ENCODE data around the gene CCDC187. TPM values are rescaled to one million over a fixed set of nuclear protein-coding genes. Genes with fewer than 3 reads are reported as not detected.
A peak's percentile ranks its signal among the peaks of the same experiment; 100 is the strongest.
"Not testable (repeated sequence)": the region's sequence is repeated elsewhere in the genome, so short reads cannot be mapped to it uniquely, and the experiment has no call there.

The CCDC187 gene
- total and polyA plus RNA-seq, 2 experiments from 2014 or later = 0.13 to 1.3 TPM

DNA sequence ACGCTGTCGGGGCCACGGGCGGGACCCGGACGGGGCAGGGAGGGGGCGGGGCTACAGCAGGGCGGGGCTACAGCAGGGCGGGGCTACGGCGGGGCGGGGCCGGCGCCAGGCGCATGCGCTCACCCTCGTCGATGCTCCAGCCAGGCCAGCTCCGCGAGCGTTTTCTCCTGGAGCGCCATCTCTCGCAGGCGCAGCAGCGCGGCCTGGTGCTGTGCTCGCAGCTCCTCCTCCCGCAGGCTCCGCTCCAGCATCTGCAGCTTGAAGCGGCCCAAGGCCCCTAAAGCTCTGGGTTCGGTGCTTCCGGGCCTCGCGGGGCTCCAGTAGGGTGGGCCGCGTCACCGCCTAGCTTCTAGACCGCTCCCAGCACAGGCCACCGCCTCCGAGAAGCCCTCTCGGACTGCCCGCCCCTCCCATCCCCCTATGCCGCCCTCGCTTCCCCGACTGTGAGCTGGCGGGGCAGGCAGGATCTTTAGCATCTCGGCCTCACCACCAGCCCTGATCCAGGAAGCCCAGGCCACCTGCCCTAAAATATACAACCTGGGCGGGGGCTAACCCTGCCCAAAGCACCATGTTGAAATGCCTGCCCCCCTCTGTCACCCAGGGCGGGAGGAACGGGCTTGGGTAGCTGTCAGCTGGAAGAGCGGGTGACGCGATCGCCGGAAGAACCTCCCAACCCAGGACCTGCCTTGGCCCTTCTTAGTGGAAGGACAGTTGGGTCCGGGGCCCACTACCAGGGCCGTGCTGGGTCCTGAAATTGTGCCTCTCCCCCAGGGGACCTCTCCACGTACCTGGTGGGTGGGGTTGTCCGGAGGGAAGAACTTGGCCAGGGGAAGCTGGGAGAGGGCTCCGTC, 36.4 kb downstream of the CCDC187 start:
- Histone ChIP-seq H3K36me3 (no peaks in the 10 kb centered on the region), H3K27ac (peak overlapping the region; percentile 83), H3K4me3 (peak overlapping the region; percentile 16), H3K4me1 (ENCODE audit: low read depth) (peaks cover 17% of the 10 kb centered on the region), H3K27me3 (no peaks in the 10 kb centered on the region), H3K9me3 (ENCODE audit: low read depth) (no peaks in the 10 kb centered on the region)
- DNase-seq (ENCODE audit: low read depth in 1 of 2, low spot score in 1 of 2) = peak; percentile 89
- TF ChIP-seq, protein P1, sequence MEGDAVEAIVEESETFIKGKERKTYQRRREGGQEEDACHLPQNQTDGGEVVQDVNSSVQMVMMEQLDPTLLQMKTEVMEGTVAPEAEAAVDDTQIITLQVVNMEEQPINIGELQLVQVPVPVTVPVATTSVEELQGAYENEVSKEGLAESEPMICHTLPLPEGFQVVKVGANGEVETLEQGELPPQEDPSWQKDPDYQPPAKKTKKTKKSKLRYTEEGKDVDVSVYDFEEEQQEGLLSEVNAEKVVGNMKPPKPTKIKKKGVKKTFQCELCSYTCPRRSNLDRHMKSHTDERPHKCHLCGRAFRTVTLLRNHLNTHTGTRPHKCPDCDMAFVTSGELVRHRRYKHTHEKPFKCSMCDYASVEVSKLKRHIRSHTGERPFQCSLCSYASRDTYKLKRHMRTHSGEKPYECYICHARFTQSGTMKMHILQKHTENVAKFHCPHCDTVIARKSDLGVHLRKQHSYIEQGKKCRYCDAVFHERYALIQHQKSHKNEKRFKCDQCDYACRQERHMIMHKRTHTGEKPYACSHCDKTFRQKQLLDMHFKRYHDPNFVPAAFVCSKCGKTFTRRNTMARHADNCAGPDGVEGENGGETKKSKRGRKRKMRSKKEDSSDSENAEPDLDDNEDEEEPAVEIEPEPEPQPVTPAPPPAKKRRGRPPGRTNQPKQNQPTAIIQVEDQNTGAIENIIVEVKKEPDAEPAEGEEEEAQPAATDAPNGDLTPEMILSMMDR (IDR thresholded peaks at IDR 0.05; ENCODE audit: low read depth, low read length) = peak; percentile 29

- H3K36me3 ChIP-seq; DNase-seq (ENCODE audit: low read depth in 1 of 2, low spot score in 1 of 2); H3K27me3 ChIP-seq; H3K27ac ChIP-seq; H3K9me3 ChIP-seq (ENCODE audit: low read depth); H3K4me3 ChIP-seq: not testable (repeated sequence)
- H3K4me1 ChIP-seq (ENCODE audit: low read depth) = peaks cover 17% of the 10 kb centered on the region
Observed at GRCh38 chr9:136266641-136267040, 37.3 kb downstream of the CCDC187 start.

DNA sequence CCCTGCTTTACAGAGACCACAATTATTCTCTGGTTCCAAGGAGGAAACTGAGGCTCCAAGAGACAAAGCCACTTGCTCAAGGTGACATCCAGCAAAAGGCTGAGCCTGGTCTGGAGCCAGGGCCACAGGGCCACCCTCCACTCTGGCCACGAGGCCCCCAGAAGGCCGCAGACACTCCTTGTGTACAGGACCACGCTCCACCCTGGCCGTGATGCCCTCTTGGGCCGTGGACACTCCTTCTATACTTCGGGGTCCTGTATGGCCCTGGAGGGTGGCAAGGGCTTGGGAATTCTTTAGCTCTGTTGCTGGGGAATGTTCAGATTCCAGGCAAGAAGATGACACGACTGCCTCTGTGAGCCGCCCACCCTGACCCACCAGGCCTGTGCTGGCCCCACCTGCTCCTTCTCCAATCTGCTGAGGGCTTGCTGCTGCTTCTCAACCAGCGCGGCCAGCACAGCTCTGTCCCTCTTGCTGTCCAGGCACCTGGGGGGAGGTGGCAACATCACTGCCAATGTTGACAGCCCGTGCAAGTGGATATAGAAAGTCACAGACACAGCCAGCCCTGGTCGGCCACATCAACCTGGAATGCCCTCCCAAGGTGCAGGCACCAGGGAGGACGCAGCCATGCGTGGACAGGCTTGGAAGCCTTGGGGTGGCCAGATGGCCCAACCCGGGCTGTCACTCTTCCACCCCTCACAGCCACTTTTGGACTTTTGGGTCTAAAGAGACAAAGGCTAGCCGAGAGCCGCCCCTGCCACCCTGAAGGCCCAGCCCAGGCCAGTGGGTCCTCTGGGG, 38.1 kb downstream of the CCDC187 start:
- Histone ChIP-seq H3K27me3 (no peaks in the 10 kb centered on the region), H3K4me3 (no peak overlapping the region), H3K36me3 (no peaks in the 10 kb centered on the region), H3K4me1 (ENCODE audit: low read depth) (peaks cover 17% of the 10 kb centered on the region), H3K9me3 (ENCODE audit: low read depth) (no peaks in the 10 kb centered on the region), H3K27ac (no peak overlapping the region)
- DNase-seq (ENCODE audit: low read depth in 1 of 2, low spot score in 1 of 2) = no peak
- TF ChIP-seq, protein P1 (IDR thresholded peaks at IDR 0.05; ENCODE audit: low read depth, low read length) = no peak

DNA sequence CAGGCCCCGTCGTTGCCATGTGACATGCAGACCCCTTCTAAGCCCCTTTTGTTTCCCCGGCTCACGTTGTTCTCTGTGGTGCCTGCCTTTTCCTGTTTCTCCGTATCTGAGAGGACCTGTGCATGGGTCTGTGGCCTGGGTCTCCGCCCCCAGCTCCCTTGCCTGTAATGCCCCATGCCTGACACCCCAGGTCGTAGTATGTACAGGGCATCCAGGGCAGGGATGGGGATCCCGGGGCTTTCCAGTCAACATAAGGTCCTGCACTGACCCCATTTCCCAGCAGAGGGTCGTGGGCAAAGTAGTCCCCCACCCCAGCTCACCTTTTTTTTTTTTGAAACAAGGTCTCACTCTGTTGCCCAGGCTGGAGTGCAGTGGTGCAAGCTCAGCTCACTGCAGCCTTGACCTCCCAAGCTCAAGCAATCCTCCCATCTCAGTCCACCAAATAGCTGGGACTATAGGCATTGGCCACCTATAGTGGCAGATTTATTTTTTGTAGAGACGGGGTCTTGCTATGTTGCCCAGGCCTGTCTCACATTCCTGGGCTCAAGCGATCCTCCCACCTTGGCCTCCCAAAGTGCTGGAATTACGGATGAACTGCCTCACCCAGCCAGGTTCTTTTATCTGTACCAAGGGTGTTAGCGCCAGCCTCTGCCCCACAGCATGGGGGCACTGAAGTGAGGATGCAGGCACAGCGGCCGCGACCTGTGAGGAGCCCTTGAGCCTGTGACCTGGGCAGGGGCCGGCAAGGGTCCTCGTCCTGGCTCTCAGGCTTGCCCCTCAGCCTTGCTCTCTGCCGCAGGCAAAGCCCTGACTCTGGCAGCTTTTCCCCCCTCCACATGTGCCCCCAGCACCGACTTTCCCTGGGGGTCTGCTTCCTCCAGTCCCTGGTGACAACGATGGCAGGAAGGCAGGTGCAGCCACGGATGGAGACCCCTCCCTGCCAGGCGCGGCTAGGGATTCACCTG, 39.2 kb downstream of the CCDC187 start:
- no peaks in the 10 kb centered on the region for H3K27me3 ChIP-seq
- peaks cover 17% of the 10 kb centered on the region for H3K4me1 ChIP-seq (ENCODE audit: low read depth)
- no peak for DNase-seq (ENCODE audit: low read depth in 1 of 2, low spot score in 1 of 2)
- no peaks in the 10 kb centered on the region for H3K36me3 ChIP-seq
- TF ChIP-seq, protein P1 (IDR thresholded peaks at IDR 0.05; ENCODE audit: low read depth, low read length) = no peak
- H3K9me3 ChIP-seq (ENCODE audit: low read depth) = no peaks in the 10 kb centered on the region
- no peak overlapping the region for H3K27ac ChIP-seq
- no peak overlapping the region for H3K4me3 ChIP-seq

DNA sequence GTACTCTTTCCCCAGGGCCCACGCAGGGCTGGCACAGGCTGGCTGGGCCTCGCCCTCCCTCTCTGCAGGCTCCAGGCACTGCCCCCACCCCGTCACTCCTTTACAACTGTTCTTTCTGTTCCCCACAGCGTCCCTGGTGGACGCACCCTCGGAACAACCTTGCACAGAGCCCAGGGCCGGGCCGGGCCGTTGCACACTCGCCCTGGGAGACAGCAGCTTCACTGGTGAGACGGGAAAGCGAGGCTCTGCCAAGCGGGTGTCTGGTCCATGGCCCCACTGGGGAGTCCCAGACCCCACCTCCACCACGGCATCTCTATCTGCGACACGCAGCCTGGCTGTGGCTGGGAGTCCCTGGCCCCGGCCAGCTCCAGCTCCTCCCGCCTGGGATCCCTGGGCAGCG, 39.9 kb downstream of the CCDC187 start:
- Histone ChIP-seq H3K27me3 (no peaks in the 10 kb centered on the region), H3K4me3 (no peak overlapping the region), H3K4me1 (ENCODE audit: low read depth) (peaks cover 16% of the 10 kb centered on the region), H3K9me3 (ENCODE audit: low read depth) (no peaks in the 10 kb centered on the region), H3K27ac (no peak overlapping the region), H3K36me3 (no peaks in the 10 kb centered on the region)
- TF ChIP-seq, protein P1 (IDR thresholded peaks at IDR 0.05; ENCODE audit: low read depth, low read length) = no peak
- DNase-seq (ENCODE audit: low read depth in 1 of 2, low spot score in 1 of 2) = no peak

Data from cardiac muscle cell (in vitro differentiated cells and primary cell).